ENCODE results near the gene UROD.

The UROD gene

DNA sequence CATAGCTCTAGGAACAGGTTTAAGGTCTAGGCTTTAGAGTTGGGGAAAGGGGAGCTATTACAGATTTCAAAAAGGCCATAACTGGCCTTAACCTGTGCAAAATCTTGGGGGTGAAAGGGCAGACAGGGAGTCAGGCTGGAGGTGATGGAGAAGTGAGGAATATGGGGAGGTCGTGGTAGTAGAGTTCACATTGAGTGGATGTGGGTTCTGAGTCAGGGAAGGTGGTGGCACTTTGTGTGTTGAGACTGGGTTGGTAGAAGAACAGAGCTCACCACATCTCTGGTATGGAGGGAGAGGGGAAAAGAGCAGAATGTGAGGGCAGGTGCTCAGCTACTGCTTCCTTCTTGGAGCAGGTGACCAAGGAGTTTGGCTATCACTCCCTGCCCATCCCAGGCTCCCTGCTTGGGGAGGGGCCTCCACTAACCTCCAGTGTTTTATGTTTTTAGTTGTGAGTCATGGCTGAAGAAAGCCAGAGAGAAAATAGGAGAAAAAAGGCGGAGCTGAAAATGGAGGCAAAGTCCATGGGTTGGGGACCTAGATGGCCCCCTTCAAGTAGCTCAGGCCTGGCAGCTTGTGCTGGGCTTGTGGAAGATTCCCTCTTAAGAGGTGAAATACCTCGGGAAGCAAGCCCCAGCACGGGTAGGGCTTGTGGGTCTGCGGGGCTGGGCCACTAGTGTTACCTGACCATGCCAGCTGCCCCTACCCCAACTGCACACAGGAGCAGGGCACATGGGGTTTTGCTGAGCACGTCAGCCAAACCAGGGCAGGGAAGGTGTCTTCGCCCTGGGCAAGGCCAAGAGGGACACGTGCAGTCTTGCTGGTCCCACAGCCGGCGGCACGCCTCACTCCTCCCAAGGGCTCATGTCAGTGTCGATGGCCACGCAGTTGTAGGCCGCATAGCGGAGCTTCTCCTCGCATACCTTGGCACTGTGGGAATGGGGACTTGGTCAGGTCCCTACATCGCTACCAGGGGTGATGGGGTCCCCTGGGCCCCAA, 9.1 kb upstream of the UROD start:
- ATAC-seq (no peak), DNase-seq (no peak)
- H3K9me3 Mint-ChIP-seq = no peaks in the 10 kb centered on the region
- peaks cover 11% of the 10 kb centered on the region for H3K4me1 Mint-ChIP-seq
- H3K27ac Mint-ChIP-seq = peak overlapping the region; percentile 8 to 75
- H3K27me3 Mint-ChIP-seq = no peaks in the 10 kb centered on the region
- H3K4me3 Mint-ChIP-seq = no peak overlapping the region

DNA sequence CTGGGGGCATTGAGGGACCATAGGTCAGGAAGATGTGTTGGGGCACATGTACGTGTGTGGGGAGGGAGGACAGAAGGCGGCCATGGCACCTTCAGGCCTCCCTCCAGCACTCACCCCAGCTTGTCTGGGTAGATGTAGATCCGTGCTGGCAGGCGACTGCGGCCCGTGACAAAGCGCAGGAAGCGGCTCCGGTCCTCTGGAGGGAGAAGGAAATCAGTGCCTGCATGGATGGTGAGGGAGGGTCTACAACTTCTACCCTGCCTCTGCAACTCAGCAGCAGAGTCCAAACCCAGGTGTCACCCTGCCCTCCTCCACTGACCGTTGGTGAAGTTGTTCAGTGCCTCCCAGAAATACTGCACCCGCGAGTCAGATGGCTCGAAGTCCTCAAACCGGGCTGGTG, 8.3 kb upstream of the UROD start:
- H3K4me3 Mint-ChIP-seq = no peak overlapping the region
- no peak for ATAC-seq

DNA sequence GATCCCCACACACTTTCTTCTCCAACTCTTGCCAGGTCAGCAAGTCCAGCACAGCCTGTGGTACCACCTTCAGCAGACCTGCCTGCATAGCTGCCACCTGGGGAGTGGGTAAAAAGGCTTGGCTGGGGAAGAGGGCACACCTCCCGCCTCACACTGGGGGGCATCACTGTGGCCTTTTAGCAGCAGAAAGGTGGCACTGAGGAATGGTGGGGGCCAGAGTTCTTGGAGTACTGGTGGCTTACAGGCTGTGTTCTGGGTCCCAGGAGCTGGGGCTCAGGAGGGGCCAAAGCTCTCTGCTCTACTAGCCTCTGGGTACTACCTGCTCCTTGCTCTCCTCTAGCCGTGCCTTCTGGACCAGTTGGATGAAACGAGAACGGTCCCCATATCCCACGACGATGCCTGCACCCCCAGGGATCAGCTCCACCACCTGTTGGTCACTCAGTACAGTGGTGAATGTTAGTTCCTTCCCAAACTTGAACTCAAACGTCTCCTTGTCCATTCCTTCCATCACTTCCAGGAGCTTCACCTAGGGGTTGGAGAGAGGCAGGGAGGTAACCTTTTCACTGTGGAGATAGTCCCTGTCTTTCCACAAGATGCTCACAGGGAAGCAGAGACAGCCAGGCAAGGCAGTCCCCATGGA, 7.7 kb upstream of the UROD start:
- DNase-seq (no peak), ATAC-seq (no peak)
- Mint-ChIP-seq H3K4me3 (no peak overlapping the region), H3K4me1 (peaks cover 20% of the 10 kb centered on the region), H3K27me3 (no peaks in the 10 kb centered on the region), H3K9me3 (no peaks in the 10 kb centered on the region), H3K27ac (peak overlapping the region in 1 of 2 donors; percentile 26)

More for the DNA sequence above, 8.3 kb upstream of the UROD start:
- Mint-ChIP-seq H3K27ac (peak overlapping the region in 1 of 2 donors; percentile 75), H3K9me3 (no peaks in the 10 kb centered on the region), H3K27me3 (no peaks in the 10 kb centered on the region), H3K4me1 (peaks cover 14% of the 10 kb centered on the region)
- DNase-seq = no peak

DNA sequence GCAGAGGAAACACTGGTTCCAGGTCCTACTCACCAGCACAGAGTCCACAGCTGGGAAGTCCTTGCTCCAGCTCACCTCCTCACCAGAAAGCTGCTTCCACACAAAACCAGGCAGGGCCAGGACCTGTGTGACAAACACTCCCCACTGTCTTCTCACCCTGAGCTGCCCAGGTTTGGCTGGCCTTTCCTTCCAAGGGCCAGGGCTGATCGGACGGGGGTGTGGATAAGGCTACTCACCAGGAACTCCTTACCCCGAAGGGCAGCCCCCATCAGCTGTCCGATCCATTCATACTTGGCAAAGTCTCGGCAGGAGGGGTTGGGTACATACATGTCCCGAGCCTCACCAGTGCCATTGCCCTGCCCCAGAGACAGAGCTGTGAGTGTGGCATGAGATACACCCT, 6.3 kb upstream of the UROD start:
- H3K4me3 Mint-ChIP-seq = no peak overlapping the region
- H3K9me3 Mint-ChIP-seq = no peaks in the 10 kb centered on the region
- DNase-seq = no peak
- ATAC-seq = no peak
- H3K27me3 Mint-ChIP-seq = no peaks in the 10 kb centered on the region
- H3K4me1 Mint-ChIP-seq = peaks cover 27% of the 10 kb centered on the region
- H3K27ac Mint-ChIP-seq = peak overlapping the region in 1 of 2 donors; percentile 55

DNA sequence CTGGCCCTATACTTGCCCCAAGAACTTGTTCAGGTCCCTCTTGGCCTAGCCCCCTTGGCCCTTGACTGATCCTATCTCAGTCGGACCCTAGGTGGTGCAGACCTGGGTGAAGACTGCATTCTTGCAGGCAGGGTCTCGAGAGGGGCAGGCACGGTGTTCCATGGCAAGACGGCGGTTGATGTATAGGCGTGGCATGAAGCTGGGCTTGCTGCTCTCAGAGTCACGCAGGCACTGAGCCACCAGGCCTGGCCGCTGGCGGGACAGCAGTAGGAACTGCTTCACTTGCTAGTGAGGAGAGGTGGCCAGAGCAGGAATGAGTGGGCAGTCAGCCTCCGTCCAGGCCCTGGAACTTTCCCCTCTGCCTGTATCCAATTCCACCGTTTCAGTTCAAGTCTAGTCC, 4.7 kb upstream of the UROD start:
- ATAC-seq = no peak
- DNase-seq = no peak
- Mint-ChIP-seq H3K27me3 (no peaks in the 10 kb centered on the region), H3K9me3 (no peaks in the 10 kb centered on the region), H3K27ac (no peak overlapping the region), H3K4me3 (no peak overlapping the region), H3K4me1 (peaks cover 26% of the 10 kb centered on the region)

DNA sequence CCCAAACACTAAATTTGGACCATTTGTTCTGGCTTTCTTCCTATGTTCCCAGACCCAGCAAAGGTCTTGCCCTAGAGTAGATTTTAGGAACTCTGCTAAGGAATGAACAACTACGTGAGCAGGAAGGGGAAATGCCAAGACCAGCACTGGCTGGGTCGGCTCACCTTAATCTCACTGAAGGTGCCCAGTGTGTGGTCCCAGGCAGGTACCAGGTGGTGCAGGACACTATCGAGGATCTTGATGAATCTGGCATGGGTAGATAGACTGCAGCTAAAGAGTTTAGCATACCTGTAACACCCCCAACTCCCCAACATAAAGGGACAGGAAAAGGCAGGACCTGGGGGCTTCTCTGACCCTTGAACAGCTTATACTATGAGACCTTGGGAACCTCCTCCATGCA, 4.0 kb upstream of the UROD start:
- H3K4me1 Mint-ChIP-seq = peaks cover 32% of the 10 kb centered on the region
- no peak for ATAC-seq
- no peaks in the 10 kb centered on the region for H3K9me3 Mint-ChIP-seq
- no peaks in the 10 kb centered on the region for H3K27me3 Mint-ChIP-seq
- no peak overlapping the region for H3K4me3 Mint-ChIP-seq
- DNase-seq = no peak
- no peak overlapping the region for H3K27ac Mint-ChIP-seq

DNA sequence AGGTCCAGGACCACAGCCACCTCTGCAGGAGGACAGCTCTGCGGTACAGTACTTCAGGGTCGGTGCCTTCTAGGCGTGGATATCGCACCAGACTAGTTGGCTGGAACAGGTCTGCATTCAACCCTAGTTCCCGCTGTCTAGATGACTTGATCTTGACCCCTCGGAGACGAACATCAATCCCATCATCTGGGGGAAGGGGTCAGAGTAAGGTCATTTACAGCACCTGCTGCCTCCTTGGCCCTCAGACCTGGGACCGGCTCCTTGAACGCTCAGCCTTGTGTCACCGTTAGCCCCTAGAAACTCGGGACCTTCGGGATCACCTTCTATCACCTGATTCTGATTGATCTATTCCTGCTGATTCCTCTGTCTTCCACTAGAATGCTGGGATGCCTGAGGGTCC, 3.5 kb upstream of the UROD start:
- H3K9me3 Mint-ChIP-seq = no peaks in the 10 kb centered on the region
- H3K27me3 Mint-ChIP-seq = no peaks in the 10 kb centered on the region
- H3K27ac Mint-ChIP-seq = no peak overlapping the region
- DNase-seq (no peak), ATAC-seq (no peak)
- peaks cover 37% of the 10 kb centered on the region for H3K4me1 Mint-ChIP-seq
- H3K4me3 Mint-ChIP-seq = no peak overlapping the region

DNA sequence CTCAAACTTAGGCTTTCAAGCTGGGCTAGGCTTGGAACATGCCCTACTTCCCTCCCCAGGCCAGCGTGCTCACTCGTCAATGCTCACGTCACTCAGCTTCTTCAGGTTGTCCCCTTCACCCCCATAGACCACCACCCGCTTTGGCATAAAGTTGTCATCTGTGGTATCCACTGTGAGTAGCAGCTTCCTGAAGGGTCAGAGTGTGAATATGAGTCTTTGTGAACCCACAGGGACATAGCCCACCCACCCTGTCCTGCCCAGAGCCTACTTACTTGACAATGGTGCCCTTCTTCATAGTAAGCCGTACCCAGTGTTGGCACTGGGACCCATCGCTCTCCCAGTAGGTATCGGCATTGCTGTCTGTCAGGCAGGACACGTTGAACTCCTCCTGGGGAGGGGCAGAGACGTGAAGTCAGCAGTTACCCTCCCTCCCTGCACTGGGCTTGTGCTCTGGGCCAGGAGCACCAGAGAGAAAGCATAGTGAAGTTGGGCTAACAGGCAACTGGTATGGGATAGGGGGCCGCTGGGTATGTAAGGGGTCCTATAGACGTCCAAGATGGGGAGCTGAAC, 2.7 kb upstream of the UROD start:
- H3K27ac Mint-ChIP-seq = peak overlapping the region in 1 of 2 donors; percentile 86
- no peaks in the 10 kb centered on the region for H3K9me3 Mint-ChIP-seq
- no peak for DNase-seq
- H3K4me3 Mint-ChIP-seq = peak overlapping the region; percentile 88 to 95
- peaks cover 45% of the 10 kb centered on the region for H3K4me1 Mint-ChIP-seq
- no peak for ATAC-seq
- no peaks in the 10 kb centered on the region for H3K27me3 Mint-ChIP-seq

DNA sequence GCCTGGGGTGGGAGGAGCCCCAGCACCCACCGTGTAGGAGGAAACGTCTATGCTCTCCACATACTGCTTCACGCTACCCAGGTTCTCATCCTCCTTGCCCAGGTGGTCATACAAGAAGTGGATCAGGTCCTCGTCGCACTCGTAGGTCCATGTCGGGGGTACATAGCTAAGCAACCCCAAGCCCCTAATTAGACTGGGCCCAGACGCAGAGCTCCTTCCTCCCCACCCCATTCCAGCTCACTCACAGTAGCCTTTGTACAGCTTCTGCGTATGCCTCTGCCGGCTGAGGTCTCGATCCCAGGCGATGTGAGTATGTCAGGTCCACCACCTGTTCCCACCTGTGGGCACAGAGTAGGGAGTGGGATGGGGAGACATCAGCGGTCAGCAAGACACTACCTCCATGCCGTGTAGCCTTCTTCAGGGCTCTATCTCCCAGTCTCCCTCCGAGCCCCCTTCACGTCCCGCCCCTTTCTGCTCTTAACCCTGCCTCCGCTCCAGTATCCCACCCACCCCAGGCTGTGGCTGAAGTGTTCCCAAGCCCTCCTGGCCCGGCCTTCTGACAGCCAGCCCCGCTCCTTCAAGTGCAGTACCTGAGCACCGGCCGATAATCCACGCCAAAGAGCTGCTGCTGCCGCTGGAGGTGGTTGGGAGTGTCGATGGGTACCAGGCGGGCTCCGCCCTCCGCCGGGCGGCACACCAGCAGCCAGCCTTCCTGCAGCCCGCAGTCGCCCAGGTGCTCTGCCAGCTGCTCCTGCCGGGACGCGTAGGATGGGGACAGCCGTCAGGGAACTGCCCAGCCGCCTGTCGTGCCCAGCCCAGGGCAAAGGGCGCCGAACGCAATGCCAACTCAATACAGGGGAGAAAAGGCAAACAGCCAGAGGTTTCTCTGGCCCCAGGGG, 1.8 kb upstream of the UROD start:
- peak overlapping the region; percentile 88 to 95 for H3K4me3 Mint-ChIP-seq
- peak; percentile 26 to 39 for DNase-seq
- ATAC-seq = no peak
- peaks cover 50% of the 10 kb centered on the region for H3K4me1 Mint-ChIP-seq
- H3K27ac Mint-ChIP-seq = peak overlapping the region; percentile 51 to 83
- H3K9me3 Mint-ChIP-seq = no peaks in the 10 kb centered on the region
- H3K27me3 Mint-ChIP-seq = no peaks in the 10 kb centered on the region

DNA sequence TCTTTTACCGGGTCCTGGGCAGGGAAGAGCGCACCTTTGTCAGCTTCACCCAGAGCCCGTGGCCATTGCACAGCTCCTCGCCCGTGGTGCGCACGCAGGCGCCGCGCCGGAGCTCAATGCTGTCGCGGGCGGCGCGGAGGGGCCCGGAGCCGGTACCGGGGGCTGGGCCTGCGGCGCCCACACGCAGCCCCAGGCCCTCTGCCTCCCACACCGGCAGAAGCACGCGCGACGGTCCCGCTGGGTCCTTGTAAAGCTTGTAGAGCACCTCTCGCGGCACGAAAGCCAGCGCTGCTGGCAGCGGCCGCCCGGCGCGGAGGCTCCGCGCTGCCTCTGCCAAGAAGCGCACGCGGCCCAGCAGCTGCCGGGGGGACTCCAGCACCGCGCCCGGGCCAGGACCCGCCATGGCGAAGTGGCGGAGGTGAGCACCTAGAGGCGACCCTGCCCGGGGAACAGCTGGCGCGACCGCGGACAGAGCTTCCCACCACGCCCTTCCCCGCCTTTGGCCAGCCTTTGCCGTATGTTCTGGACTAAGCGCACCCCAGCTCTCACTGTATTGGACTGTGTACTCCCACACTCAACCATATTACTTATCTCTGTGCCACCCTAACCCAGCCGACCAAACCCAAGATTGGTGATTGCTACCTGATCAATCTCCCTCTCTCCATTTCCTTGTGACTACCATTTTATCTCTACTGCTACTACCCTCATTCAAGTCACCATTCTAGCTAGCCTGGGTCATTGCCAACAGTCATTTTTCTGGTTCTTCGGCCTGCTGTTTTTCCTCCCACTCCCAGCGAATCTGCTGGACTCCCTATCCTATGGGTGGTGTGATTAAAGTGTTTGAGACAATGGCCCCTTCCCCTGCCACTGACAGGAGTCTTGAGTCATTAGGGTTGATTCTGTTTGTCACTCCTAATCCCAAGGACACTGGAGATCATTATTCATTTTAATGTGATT, 921 bp upstream of the UROD start, which contains the start of gene HECTD3:
TSS of gene HECTD3 (minus strand) at position 470 of the 957 bp plus-strand sequence. CDS start at position 403, 67 bp downstream.
- Mint-ChIP-seq H3K9me3 (no peaks in the 10 kb centered on the region), H3K4me1 (peaks cover 50% of the 10 kb centered on the region), H3K27ac (peak within 1 kb of the TSS; percentile 65 to 93), H3K4me3 (peak within 1 kb of the TSS; percentile 88 to 95), H3K27me3 (no peaks in the 10 kb centered on the region)
- DNase-seq (peak; percentile 73 to 76), ATAC-seq (peak; percentile 83)

DNA sequence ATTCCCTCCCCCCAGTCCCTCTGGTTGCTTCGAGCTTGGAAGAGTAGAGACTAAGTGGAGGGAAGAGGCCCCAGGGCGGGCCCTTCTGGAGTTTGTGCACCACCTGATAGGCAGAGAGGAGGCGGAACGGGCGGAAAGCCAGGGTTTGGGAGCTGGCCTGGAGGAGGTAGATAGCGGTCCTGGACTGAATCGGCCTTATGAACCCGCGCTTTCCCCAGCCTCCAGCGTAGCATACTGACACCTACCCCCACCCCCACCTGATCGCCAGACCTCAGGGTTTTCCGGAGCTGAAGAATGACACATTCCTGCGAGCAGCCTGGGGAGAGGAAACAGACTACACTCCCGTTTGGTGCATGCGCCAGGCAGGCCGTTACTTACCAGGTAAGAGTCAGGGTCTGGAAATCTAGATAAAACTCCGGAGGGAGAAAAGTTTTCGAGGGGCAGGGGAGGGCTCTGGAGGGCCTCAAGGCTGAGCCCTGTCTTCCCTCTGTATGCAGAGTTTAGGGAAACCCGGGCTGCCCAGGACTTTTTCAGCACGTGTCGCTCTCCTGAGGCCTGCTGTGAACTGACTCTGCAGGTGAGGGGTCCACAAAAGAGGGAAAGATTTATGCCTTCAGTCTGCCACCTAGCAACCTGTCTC, 705 bp downstream of the UROD start:
- Mint-ChIP-seq H3K9me3 (no peaks in the 10 kb centered on the region), H3K4me3 (peak overlapping the region; percentile 88 to 95), H3K27me3 (no peaks in the 10 kb centered on the region), H3K27ac (peak overlapping the region; percentile 65 to 93), H3K4me1 (peaks cover 50% of the 10 kb centered on the region)
- ATAC-seq (peak; percentile 11), DNase-seq (peak; percentile 25 to 35)

DNA sequence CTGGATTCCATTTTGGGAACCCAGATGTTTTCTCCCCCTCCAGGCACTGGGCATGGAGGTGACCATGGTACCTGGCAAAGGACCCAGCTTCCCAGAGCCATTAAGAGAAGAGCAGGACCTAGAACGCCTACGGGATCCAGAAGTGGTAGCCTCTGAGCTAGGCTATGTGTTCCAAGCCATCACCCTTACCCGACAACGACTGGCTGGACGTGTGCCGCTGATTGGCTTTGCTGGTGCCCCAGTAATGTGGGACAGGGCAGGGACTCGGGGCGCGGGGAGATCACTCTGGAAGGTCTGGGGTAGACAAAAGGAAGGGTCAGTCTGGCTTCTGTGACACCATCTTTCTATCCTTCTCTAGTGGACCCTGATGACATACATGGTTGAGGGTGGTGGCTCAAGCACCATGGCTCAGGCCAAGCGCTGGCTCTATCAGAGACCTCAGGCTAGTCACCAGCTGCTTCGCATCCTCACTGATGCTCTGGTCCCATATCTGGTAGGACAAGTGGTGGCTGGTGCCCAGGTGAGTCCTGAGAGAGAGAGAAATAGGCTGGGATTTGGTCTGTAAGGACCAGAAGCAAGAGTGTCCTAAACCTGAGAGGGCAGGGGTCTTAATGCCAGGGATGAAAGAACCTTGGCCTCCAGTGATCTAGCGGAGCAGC, 1.6 kb downstream of the UROD start:
- Mint-ChIP-seq H3K27ac (no peak overlapping the region), H3K27me3 (no peaks in the 10 kb centered on the region), H3K4me1 (peaks cover 53% of the 10 kb centered on the region), H3K9me3 (no peaks in the 10 kb centered on the region), H3K4me3 (peak overlapping the region; percentile 88 to 95)
- no peak for ATAC-seq
- no peak for DNase-seq

DNA sequence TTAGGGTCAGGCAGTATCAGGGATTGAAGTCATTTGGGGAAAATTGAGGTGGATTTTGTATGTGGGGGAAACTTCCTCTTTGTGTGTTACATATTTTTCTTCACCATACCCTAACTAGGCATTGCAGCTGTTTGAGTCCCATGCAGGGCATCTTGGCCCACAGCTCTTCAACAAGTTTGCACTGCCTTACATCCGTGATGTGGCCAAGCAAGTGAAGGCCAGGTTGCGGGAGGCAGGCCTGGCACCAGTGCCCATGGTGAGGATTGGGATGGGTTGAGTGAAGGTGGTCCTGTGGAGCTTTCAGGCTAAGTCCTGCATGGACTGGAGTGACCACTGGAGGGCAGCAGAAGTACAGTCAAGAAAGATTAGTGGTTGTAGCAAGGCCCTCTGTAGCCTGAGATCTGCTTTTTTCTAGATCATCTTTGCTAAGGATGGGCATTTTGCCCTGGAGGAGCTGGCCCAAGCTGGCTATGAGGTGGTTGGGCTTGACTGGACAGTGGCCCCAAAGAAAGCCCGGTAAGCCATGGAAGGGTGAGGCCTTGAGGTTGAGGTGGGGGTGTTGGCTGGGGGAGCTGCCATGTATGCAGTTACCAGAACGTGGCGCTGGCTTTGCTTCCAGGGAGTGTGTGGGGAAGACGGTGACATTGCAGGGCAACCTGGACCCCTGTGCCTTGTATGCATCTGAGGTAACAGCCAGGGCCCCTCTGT, 2.4 kb downstream of the UROD start:
- Mint-ChIP-seq H3K27me3 (no peaks in the 10 kb centered on the region), H3K27ac (no peak overlapping the region), H3K9me3 (no peaks in the 10 kb centered on the region), H3K4me3 (peak overlapping the region; percentile 50 to 95), H3K4me1 (peaks cover 48% of the 10 kb centered on the region)
- DNase-seq (peak; percentile 79 to 81), ATAC-seq (no peak)
